GM10248 (cell line): Measurements from ENCODE around the gene C2orf69.

Experiments
- CTCF ChIA-PET: fragments of 300-600 bp; sonication (Branson Sonifier 250); formaldehyde crosslinking; extraction: SDS; loops from one replicate; lab custom pipeline; 2021; ENCODE audit warnings: antibody characterized with exemption; lab: Yijun Ruan, JAX
- POLR2A ChIA-PET: fragments of 350-650 bp; sonication (Branson Sonifier 250); formaldehyde crosslinking; extraction: SDS; loops from one replicate; lab custom pipeline; 2020; ENCODE audit warnings: antibody characterized with exemption; lab: Yijun Ruan, JAX
- DNase-seq: peaks from one replicate; pipeline ENCODE4 v3.0.0; 2012; ENCODE audit errors: extremely low spot score
- TF ChIP-seq, protein P1 (sequence below): IDR thresholded peaks from 2 replicates; pipeline ENCODE4 v1.5.1; 2012; ENCODE audit warnings: mild to moderate bottlenecking, low read depth; ENCODE audit errors: extremely low read depth, missing control alignments, control extremely low read depth

Gene C2orf69, protein sequence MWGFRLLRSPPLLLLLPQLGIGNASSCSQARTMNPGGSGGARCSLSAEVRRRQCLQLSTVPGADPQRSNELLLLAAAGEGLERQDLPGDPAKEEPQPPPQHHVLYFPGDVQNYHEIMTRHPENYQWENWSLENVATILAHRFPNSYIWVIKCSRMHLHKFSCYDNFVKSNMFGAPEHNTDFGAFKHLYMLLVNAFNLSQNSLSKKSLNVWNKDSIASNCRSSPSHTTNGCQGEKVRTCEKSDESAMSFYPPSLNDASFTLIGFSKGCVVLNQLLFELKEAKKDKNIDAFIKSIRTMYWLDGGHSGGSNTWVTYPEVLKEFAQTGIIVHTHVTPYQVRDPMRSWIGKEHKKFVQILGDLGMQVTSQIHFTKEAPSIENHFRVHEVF

DNA sequence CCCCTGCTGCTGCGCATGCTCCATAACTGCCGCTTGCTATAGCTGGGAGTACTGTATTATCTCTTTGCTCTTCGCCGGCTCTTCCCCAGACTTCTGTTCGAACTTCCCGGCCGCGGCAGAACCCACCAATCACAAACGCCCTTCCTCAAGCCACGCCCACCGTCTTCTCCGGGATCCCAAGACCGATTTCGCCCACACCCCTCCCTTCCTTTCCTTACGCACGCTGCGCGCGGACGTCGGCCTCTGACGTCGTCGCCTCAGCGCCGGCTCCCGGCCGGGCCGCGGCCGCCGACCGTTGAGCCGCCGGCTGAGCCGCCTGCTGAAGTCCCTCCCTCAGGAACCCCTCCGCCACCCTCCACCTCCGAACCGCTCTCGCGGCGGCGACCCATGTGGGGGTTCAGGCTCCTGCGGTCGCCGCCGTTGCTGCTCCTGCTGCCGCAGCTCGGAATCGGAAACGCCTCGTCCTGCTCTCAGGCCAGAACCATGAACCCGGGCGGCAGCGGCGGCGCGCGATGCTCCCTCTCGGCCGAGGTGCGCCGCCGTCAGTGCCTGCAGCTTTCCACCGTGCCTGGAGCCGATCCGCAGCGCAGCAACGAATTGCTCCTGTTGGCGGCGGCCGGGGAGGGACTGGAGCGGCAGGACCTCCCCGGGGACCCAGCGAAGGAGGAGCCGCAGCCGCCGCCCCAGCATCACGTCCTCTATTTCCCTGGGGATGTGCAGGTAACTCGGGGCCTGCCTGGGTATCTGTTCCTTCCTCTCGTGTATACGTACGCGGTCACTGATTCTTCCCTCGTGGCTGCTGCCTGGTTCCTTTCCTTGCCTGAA, at the start of gene C2orf69:
TSS of gene C2orf69 (plus strand) at position 242 of the 825 bp plus-strand sequence. CDS start at position 388, 146 bp downstream.
- POLR2A ChIA-PET: no interaction called here
- peak; percentile 94 for DNase-seq
- TF ChIP-seq, protein P1, sequence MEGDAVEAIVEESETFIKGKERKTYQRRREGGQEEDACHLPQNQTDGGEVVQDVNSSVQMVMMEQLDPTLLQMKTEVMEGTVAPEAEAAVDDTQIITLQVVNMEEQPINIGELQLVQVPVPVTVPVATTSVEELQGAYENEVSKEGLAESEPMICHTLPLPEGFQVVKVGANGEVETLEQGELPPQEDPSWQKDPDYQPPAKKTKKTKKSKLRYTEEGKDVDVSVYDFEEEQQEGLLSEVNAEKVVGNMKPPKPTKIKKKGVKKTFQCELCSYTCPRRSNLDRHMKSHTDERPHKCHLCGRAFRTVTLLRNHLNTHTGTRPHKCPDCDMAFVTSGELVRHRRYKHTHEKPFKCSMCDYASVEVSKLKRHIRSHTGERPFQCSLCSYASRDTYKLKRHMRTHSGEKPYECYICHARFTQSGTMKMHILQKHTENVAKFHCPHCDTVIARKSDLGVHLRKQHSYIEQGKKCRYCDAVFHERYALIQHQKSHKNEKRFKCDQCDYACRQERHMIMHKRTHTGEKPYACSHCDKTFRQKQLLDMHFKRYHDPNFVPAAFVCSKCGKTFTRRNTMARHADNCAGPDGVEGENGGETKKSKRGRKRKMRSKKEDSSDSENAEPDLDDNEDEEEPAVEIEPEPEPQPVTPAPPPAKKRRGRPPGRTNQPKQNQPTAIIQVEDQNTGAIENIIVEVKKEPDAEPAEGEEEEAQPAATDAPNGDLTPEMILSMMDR: no peak
- CTCF ChIA-PET: interaction anchor here (1.2 to 1.7 kb wide), 3 partner anchors 12 to 20 kb away, joined by 3 to 5 read pairs (median 3); no protein-coding TSS in a partner anchor

DNA sequence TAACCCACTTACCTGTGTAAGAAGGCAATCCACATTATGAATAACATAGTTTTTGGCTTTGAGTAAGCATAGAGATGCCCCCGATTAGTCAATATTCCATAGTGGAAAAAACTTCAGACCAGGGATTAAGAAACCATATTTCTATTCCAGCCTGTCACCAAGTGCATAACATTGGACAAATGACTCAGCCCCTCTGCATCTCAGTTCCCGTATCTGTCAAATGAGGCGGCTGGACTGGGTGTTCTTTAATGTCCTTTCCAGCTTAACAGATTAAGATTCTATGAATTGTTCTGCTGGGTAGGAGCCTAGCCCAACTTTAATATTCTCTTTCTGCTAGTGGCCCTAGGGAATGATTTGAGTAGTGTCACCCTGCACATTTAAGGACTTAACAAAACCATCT, 48.3 kb upstream of the C2orf69 start:
- TF ChIP-seq, protein P1: no peak
- no peak for DNase-seq
- CTCF ChIA-PET: interaction anchor here (1.2 to 1.5 kb wide), 4 partner anchors 10 to 1548 kb away, joined by 3 to 5 read pairs (median 4); no protein-coding TSS in a partner anchor
- POLR2A ChIA-PET: no interaction called here

DNA sequence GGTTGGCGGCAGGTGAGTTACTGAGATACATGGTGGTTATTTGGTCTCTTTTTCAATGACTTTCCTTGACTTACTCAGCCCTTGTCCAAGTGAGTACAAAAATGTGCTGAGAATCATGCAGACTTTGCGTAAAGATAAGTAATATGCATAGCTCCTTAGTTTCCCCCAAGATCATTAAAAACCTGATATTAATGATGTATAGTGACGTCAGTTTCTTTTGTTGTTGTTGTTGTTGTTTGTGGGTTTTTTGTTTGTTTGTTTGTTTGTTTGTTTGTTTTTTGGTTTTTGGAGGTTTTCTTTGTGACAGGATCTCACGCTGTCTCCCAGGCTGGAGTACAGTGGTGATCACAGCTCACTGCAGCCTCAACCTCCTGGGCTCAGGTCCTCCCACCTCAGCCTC, 45.2 kb upstream of the C2orf69 start:
- CTCF ChIA-PET: interaction anchor here (1.2 to 2.4 kb wide), 2 partner anchors 12 to 15 kb away, joined by 3 to 6 read pairs; partner anchors contain the start of gene FTCDNL1
- DNase-seq: no peak
- POLR2A ChIA-PET: no interaction called here
- TF ChIP-seq, protein P1: no peak

DNA sequence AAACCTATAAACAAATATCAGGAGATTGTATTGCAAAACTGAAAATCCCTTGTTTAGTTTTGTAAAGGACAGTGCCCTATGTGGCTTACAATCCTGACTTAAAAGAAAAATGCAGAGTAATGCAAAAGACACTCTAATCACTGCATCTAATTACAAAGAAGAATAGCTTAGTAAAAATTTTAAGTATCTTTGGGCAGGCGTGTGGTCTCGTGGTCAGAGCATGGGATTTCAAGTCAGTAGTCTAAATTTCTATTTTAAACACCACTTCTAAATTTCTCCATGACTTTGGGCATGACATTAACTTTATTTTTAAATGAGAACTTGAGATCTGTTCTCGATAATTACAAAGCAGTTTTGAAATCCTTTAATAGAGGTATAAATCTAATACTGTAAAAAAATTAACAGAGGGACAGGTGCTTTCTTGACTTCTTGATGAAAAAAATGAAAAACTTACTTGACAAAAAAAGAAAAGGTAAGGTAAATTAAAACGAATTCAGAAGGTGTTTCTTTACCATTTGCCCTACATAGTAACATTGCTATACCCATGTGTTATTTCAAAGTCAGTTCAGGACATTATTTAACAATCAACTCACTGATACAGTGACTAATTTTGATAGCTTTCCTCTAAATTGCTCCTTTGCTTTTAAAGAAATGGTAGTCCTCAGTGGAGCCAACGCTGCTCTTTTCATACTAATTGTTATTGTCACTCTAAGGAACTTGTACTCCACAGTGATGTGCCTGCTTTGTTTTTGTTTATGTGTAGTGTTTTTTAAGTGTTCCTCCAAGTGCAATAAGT, 42.5 kb upstream of the C2orf69 start:
- TF ChIP-seq, protein P1: no peak
- ChIA-PET CTCF (no interaction called here), POLR2A (no interaction called here)
- no peak for DNase-seq

DNA sequence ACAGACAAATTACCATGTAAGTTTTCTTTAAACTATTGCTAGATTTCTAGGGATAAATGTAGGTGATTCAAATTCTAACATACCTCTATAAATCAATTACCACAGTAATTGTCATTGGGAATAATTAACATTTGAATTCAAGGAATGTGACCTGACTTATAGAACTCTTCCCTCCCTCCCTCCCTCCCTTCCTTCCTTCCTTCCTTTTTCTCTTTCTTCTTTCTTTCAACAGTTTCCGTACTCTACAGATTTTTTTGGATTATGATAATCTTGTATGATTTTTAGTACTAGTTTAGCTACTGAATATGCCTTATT, 41.9 kb upstream of the C2orf69 start:
- CTCF ChIA-PET: no interaction called here
- POLR2A ChIA-PET: no interaction called here
- TF ChIP-seq, protein P1: no peak
- no peak for DNase-seq

DNA sequence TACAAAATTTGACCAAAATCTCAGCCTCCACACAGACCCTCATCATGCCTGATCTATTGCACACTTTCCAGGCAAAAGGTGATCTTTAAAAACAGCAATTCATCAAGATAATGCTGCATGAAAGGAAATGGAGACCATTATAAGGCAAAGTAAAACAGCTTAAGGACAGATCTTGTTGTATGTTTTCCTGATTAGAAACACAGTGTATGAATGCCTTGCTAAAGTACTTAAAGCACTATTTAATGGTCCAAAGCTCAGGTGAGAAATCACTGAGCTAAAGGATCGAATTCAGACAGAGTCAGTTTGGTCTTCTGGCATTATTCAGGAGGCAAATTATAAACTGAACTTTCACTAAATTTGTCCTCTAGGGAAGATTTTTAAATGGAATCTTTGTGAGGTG, 41.4 kb upstream of the C2orf69 start:
- DNase-seq: no peak
- POLR2A ChIA-PET: no interaction called here
- TF ChIP-seq, protein P1: no peak
- CTCF ChIA-PET: no interaction called here
